ENCODE results near the gene PTPRO.

Gene PTPRO

GRCh38 chr12:15429262-15429661, 107.0 kb downstream of the PTPRO start:
- TF ChIP-seq CTCF (IDR thresholded peaks at IDR 0.05; ENCODE audit: insufficient read depth, low read depth, low read length, missing control alignments), result no peak
- no peak overlapping the region for H3K4me3 ChIP-seq (ENCODE audit: low read depth, low read length)
- DNase-seq (ENCODE audit: low read depth), result no peak

GRCh38 chr12:15435597-15435996, 113.3 kb downstream of the PTPRO start:
- TF ChIP-seq CTCF (IDR thresholded peaks at IDR 0.05; ENCODE audit: insufficient read depth, low read depth, low read length, missing control alignments), result no peak
- no peak for DNase-seq (ENCODE audit: low read depth)
- H3K4me3 ChIP-seq (ENCODE audit: low read depth, low read length), result no peak overlapping the region

GRCh38 chr12:15439459-15439858, 117.2 kb downstream of the PTPRO start:
- DNase-seq (ENCODE audit: low read depth), result no peak
- TF ChIP-seq CTCF (IDR thresholded peaks at IDR 0.05; ENCODE audit: insufficient read depth, low read depth, low read length, missing control alignments), result no peak
- H3K4me3 ChIP-seq (ENCODE audit: low read depth, low read length), result no peak overlapping the region

- TF ChIP-seq CTCF (IDR thresholded peaks at IDR 0.05; ENCODE audit: insufficient read depth, low read depth, low read length, missing control alignments), result no peak
- no peak overlapping the region for H3K4me3 ChIP-seq (ENCODE audit: low read depth, low read length)
- DNase-seq (ENCODE audit: low read depth), result no peak
These were observed 120.7 kb downstream of the PTPRO start for GRCh38 chr12:15443050-15443449.

- DNase-seq (ENCODE audit: low read depth), result no peak
- no peak for TF ChIP-seq CTCF (IDR thresholded peaks at IDR 0.05; ENCODE audit: insufficient read depth, low read depth, low read length, missing control alignments)
- H3K4me3 ChIP-seq (ENCODE audit: low read depth, low read length), result no peak overlapping the region
These were observed 121.3 kb downstream of the PTPRO start for GRCh38 chr12:15443611-15444010.

- DNase-seq (ENCODE audit: low read depth), result no peak
- TF ChIP-seq CTCF (IDR thresholded peaks at IDR 0.05; ENCODE audit: insufficient read depth, low read depth, low read length, missing control alignments), result no peak
- H3K4me3 ChIP-seq (ENCODE audit: low read depth, low read length), result no peak overlapping the region
These were observed 122.2 kb downstream of the PTPRO start for GRCh38 chr12:15444523-15444922.

GRCh38 chr12:15446807-15447206, 124.5 kb downstream of the PTPRO start:
- H3K4me3 ChIP-seq (ENCODE audit: low read depth, low read length), result no peak overlapping the region
- no peak for TF ChIP-seq CTCF (IDR thresholded peaks at IDR 0.05; ENCODE audit: insufficient read depth, low read depth, low read length, missing control alignments)
- no peak for DNase-seq (ENCODE audit: low read depth)
